Glutamatergic neuron (in vitro differentiated cells): ENCODE data around the gene UCK1. TPM values are rescaled to one million over a fixed set of nuclear protein-coding genes. Genes with fewer than 3 reads are reported as not detected.

Experiments used
- DNase-seq: peaks from one replicate; pipeline ENCODE4 v3.0.0; 2022
- H3K27ac Mint-ChIP-seq: one replicate; pipeline ENCODE4 v1.8.0; 2020; ENCODE audit warnings: mild to moderate bottlenecking, mixed read lengths, inconsistent platforms; ENCODE audit not compliant: unreplicated experiment
- H3K27me3 Mint-ChIP-seq: one replicate; pipeline ENCODE4 v1.8.0; 2020; ENCODE audit warnings: mild to moderate bottlenecking, moderate library complexity, mixed read lengths, inconsistent platforms; ENCODE audit not compliant: unreplicated experiment
- H3K36me3 Mint-ChIP-seq: one replicate; pipeline ENCODE4 v1.8.0; 2020; ENCODE audit warnings: mild to moderate bottlenecking, mixed read lengths, inconsistent platforms; ENCODE audit not compliant: unreplicated experiment
- H3K4me1 Mint-ChIP-seq: one replicate; pipeline ENCODE4 v1.8.0; 2020; ENCODE audit warnings: mild to moderate bottlenecking, low read depth, mixed read lengths, inconsistent platforms; ENCODE audit not compliant: unreplicated experiment
- H3K4me3 Mint-ChIP-seq: one replicate; pipeline ENCODE4 v1.8.0; 2020; ENCODE audit warnings: mild to moderate bottlenecking, mixed read lengths, inconsistent platforms; ENCODE audit not compliant: unreplicated experiment
- H3K9me3 Mint-ChIP-seq: one replicate; pipeline ENCODE4 v1.8.0; 2020; ENCODE audit warnings: mild to moderate bottlenecking, moderate library complexity, mixed read lengths, inconsistent platforms; ENCODE audit not compliant: unreplicated experiment
- CTCF ChIP-seq: fragments of 200-600 bp; sonication (generic); IDR thresholded peaks from one replicate; pipeline ENCODE4 v1.5.0; 2021; ENCODE audit not compliant: partially characterized antibody, unreplicated experiment
- total RNA-seq: library from RNA; stranded (reverse); fragmentation: NEBNext Ultra II Directional; extraction: Animal tissue kit (Norgen Biotek cat#: 25700); gene quantifications from one replicate; pipeline ENCODE4 v1.2.1, GENCODE V29; 2021; ENCODE audit not compliant: unreplicated experiment

The UCK1 gene
- total RNA-seq, 1 donor from 2014 or later, result 24.8 TPM

GRCh38 chr9:131481441-131482342 is 49.4 kb downstream of the UCK1 start:
- no peak overlapping the region for H3K4me3 Mint-ChIP-seq

GRCh38 chr9:131480258-131480657 is 50.8 kb downstream of the UCK1 start:
- no peak overlapping the region for H3K4me3 Mint-ChIP-seq
- DNase-seq, result no peak
- H3K9me3 Mint-ChIP-seq, result peaks cover 24% of the 10 kb centered on the region
- no peak overlapping the region for H3K27ac Mint-ChIP-seq
- peaks cover 22% of the 10 kb centered on the region for H3K27me3 Mint-ChIP-seq
- peaks cover 20% of the 10 kb centered on the region for H3K4me1 Mint-ChIP-seq
- TF ChIP-seq CTCF, result no peak
- no peaks in the 10 kb centered on the region for H3K36me3 Mint-ChIP-seq

More at GRCh38 chr9:131481441-131482342, 49.4 kb downstream of the UCK1 start:
- Mint-ChIP-seq H3K27ac (peak overlapping the region; percentile 59), H3K36me3 (no peaks in the 10 kb centered on the region), H3K4me1 (peaks cover 30% of the 10 kb centered on the region), H3K9me3 (peaks cover 32% of the 10 kb centered on the region), H3K27me3 (peaks cover 32% of the 10 kb centered on the region)
- no peak for TF ChIP-seq CTCF
- DNase-seq, result no peak

- peaks cover 22% of the 10 kb centered on the region for H3K27me3 Mint-ChIP-seq
- H3K27ac Mint-ChIP-seq, result peak overlapping the region; percentile 44
- no peaks in the 10 kb centered on the region for H3K36me3 Mint-ChIP-seq
- H3K4me1 Mint-ChIP-seq, result peaks cover 18% of the 10 kb centered on the region
- no peak for TF ChIP-seq CTCF
- DNase-seq, result no peak
- H3K9me3 Mint-ChIP-seq, result peaks cover 28% of the 10 kb centered on the region
- H3K4me3 Mint-ChIP-seq, result no peak overlapping the region
Measured at GRCh38 chr9:131478911-131479310, 52.2 kb downstream of the UCK1 start.

- H3K9me3 Mint-ChIP-seq, result peaks cover 25% of the 10 kb centered on the region
- H3K36me3 Mint-ChIP-seq, result no peaks in the 10 kb centered on the region
- H3K4me1 Mint-ChIP-seq, result peaks cover 15% of the 10 kb centered on the region
- no peak overlapping the region for H3K4me3 Mint-ChIP-seq
- peak; percentile 79 for DNase-seq
- peak; percentile 78 for TF ChIP-seq CTCF
- no peak overlapping the region for H3K27ac Mint-ChIP-seq
- peaks cover 22% of the 10 kb centered on the region for H3K27me3 Mint-ChIP-seq
Measured at GRCh38 chr9:131478421-131478868, 52.6 kb downstream of the UCK1 start.

- Mint-ChIP-seq H3K4me3 (no peak overlapping the region), H3K4me1 (peaks cover 13% of the 10 kb centered on the region), H3K36me3 (no peaks in the 10 kb centered on the region), H3K27me3 (peaks cover 26% of the 10 kb centered on the region), H3K27ac (no peak overlapping the region), H3K9me3 (peaks cover 24% of the 10 kb centered on the region)
- no peak for DNase-seq
- no peak for TF ChIP-seq CTCF
Measured at GRCh38 chr9:131477816-131478419, 53.1 kb downstream of the UCK1 start.
